ENCODE measurements around the gene SIX4.
A peak's percentile ranks its signal among the peaks of the same experiment; 100 is the strongest.

SIX4 gene

DNA sequence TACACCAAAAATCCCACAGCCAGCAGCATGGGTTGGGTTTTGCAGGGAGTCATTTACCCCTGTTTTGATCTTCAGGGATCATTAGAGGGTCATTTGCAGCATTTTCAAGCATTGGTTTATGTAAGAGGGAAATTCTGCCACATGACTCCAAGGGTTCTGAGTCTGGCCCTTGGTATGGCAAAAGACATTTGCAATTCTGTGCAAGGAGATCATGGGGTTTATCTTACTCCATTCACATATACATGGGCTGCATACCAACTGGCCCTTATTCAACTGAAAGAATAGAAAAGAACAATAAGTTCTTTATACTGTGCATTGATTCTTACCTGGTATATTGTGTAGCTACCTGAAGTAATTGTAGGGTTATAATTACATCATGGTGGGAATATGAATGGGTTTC, 13.7 kb downstream of the SIX4 start:
- no peak overlapping the region for H3K4me2 ChIP-seq (ENCODE audit: insufficient read depth, low read length, poor library complexity, severe bottlenecking)
- H3K4me3 ChIP-seq (ENCODE audit: low read length in 2 of 2) = no peak overlapping the region
- H3K4ac ChIP-seq (ENCODE audit: low read length) = no peak overlapping the region
- DNase-seq (ENCODE audit: low spot score) = no peak
- H3K23ac ChIP-seq (ENCODE audit: low read depth, low read length, poor library complexity) = no peak overlapping the region
- peaks cover 0 to 2% of the 10 kb centered on the region in 2 donors for H3K4me1 ChIP-seq (ENCODE audit: control insufficient read depth in 2 of 2, insufficient read depth in 1 of 2, low read depth in 1 of 2, low read length in 2 of 2)
- no peak overlapping the region for H4K91ac ChIP-seq (ENCODE audit: low read depth, low read length, poor library complexity)
- H2AFZ ChIP-seq (ENCODE audit: low read length) = no peak overlapping the region
- H2BK5ac ChIP-seq (ENCODE audit: low read length) = no peak overlapping the region
- no peak overlapping the region for H3K14ac ChIP-seq (ENCODE audit: low read length)
- H3K9ac ChIP-seq (ENCODE audit: low read depth, low read length, poor library complexity) = no peak overlapping the region
- H2BK12ac ChIP-seq (ENCODE audit: low read length) = no peak overlapping the region
- no peaks in the 10 kb centered on the region for H3K27me3 ChIP-seq (ENCODE audit: control insufficient read depth in 3 of 3, insufficient read depth in 3 of 3, low read depth in 1 of 3, low read length in 3 of 3)
- H3K18ac ChIP-seq (ENCODE audit: low read length) = no peak overlapping the region
- H2AK5ac ChIP-seq (ENCODE audit: low read depth, low read length) = no peak overlapping the region
- H4K8ac ChIP-seq (ENCODE audit: low read depth, low read length) = no peak overlapping the region
- H3K36me3 ChIP-seq (replicated peaks in 1 of 2; ENCODE audit: control insufficient read depth in 2 of 2, insufficient read depth in 2 of 2, low read length in 2 of 2) = peaks cover 6 to 30% of the 10 kb centered on the region in 2 donors
- no peak overlapping the region for H2BK15ac ChIP-seq (ENCODE audit: low read length)
- H3K27ac ChIP-seq (replicated peaks; ENCODE audit: low read length) = peak overlapping the region; percentile 3
- no peaks in the 10 kb centered on the region for H3K9me3 ChIP-seq (replicated peaks in 1 of 2; ENCODE audit: control insufficient read depth in 2 of 2, insufficient read depth in 1 of 2, low read depth in 1 of 2, low read length in 2 of 2)
- no peaks in the 10 kb centered on the region for H3K79me1 ChIP-seq (ENCODE audit: low read depth, low read length)
- H2BK120ac ChIP-seq (ENCODE audit: low read depth, low read length) = no peak overlapping the region

- H3K14ac ChIP-seq (ENCODE audit: low read length) = no peak overlapping the region
- no peak overlapping the region for H3K9ac ChIP-seq (ENCODE audit: low read depth, low read length, poor library complexity)
- no peak overlapping the region for H2BK12ac ChIP-seq (ENCODE audit: low read length)
- no peak overlapping the region for H3K4ac ChIP-seq (ENCODE audit: low read length)
- no peak overlapping the region for H3K23ac ChIP-seq (ENCODE audit: low read depth, low read length, poor library complexity)
- DNase-seq (ENCODE audit: low spot score) = no peak
- H2BK5ac ChIP-seq (ENCODE audit: low read length) = no peak overlapping the region
- no peak overlapping the region for H3K27ac ChIP-seq (replicated peaks; ENCODE audit: low read length)
- no peak overlapping the region for H3K4me2 ChIP-seq (ENCODE audit: insufficient read depth, low read length, poor library complexity, severe bottlenecking)
- H2AFZ ChIP-seq (ENCODE audit: low read length) = no peak overlapping the region
- no peak overlapping the region for H3K18ac ChIP-seq (ENCODE audit: low read length)
- no peaks in the 10 kb centered on the region for H3K27me3 ChIP-seq (ENCODE audit: control insufficient read depth in 3 of 3, insufficient read depth in 3 of 3, low read depth in 1 of 3, low read length in 3 of 3)
- H4K91ac ChIP-seq (ENCODE audit: low read depth, low read length, poor library complexity) = no peak overlapping the region
- H3K36me3 ChIP-seq (replicated peaks in 1 of 2; ENCODE audit: control insufficient read depth in 2 of 2, insufficient read depth in 2 of 2, low read length in 2 of 2) = peaks cover 0 to 10% of the 10 kb centered on the region in 2 donors
- no peak overlapping the region for H2BK120ac ChIP-seq (ENCODE audit: low read depth, low read length)
- no peak overlapping the region for H4K8ac ChIP-seq (ENCODE audit: low read depth, low read length)
- H3K79me1 ChIP-seq (ENCODE audit: low read depth, low read length) = no peaks in the 10 kb centered on the region
- H3K9me3 ChIP-seq (replicated peaks in 1 of 2; ENCODE audit: control insufficient read depth in 2 of 2, insufficient read depth in 1 of 2, low read depth in 1 of 2, low read length in 2 of 2) = no peaks in the 10 kb centered on the region
- no peak overlapping the region for H2BK15ac ChIP-seq (ENCODE audit: low read length)
- H3K4me1 ChIP-seq (ENCODE audit: control insufficient read depth in 2 of 2, insufficient read depth in 1 of 2, low read depth in 1 of 2, low read length in 2 of 2) = peaks cover 0 to 2% of the 10 kb centered on the region in 2 donors
- WGBS, 2 donors (ENCODE audit: extremely low coverage in 2 of 2, insufficient read length in 2 of 2, insufficient replicate concordance in 1 of 2) = no CpG with 5 or more reads among the region's 3 CpGs
- H3K4me3 ChIP-seq (ENCODE audit: low read length in 2 of 2) = no peak overlapping the region
- H2AK5ac ChIP-seq (ENCODE audit: low read depth, low read length) = no peak overlapping the region
These were observed 16.3 kb downstream of the SIX4 start for GRCh38 chr14:60707858-60708257.

DNA sequence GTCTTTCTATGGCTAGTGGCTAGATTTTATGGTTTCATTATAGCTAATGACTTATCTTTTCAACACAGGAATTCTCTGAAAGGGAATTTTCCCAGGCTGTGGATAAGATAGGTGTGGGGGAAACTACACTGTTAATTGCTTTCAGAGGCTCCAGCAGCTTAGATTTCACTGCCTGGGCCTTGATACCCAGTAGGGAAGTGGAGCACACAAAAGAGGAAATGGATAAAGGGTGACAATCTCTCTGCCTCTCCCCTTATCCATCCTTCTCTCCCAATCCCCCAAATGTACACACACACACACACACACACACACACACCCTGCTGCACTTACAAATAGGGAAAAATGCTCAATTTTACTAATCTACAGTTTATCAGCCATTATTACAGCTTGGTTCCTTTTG, 19.1 kb downstream of the SIX4 start:
- Histone ChIP-seq H3K23ac (ENCODE audit: low read depth, low read length, poor library complexity) (no peak overlapping the region), H3K4ac (ENCODE audit: low read length) (no peak overlapping the region), H3K4me1 (ENCODE audit: control insufficient read depth in 2 of 2, insufficient read depth in 1 of 2, low read depth in 1 of 2, low read length in 2 of 2) (no peaks in the 10 kb centered on the region), H3K4me3 (ENCODE audit: low read length in 2 of 2) (no peak overlapping the region), H3K18ac (ENCODE audit: low read length) (no peak overlapping the region), H2AK5ac (ENCODE audit: low read depth, low read length) (no peak overlapping the region), H2BK5ac (ENCODE audit: low read length) (no peak overlapping the region), H3K79me1 (ENCODE audit: low read depth, low read length) (no peaks in the 10 kb centered on the region), H2BK15ac (ENCODE audit: low read length) (no peak overlapping the region), H3K36me3 (replicated peaks in 1 of 2; ENCODE audit: control insufficient read depth in 2 of 2, insufficient read depth in 2 of 2, low read length in 2 of 2) (no peaks in the 10 kb centered on the region), H3K9me3 (replicated peaks in 1 of 2; ENCODE audit: control insufficient read depth in 2 of 2, insufficient read depth in 1 of 2, low read depth in 1 of 2, low read length in 2 of 2) (no peaks in the 10 kb centered on the region), H2BK12ac (ENCODE audit: low read length) (no peak overlapping the region), H3K9ac (ENCODE audit: low read depth, low read length, poor library complexity) (no peak overlapping the region), H3K4me2 (ENCODE audit: insufficient read depth, low read length, poor library complexity, severe bottlenecking) (no peak overlapping the region), H2BK120ac (ENCODE audit: low read depth, low read length) (no peak overlapping the region), H4K8ac (ENCODE audit: low read depth, low read length) (no peak overlapping the region), H4K91ac (ENCODE audit: low read depth, low read length, poor library complexity) (no peak overlapping the region), H3K14ac (ENCODE audit: low read length) (no peak overlapping the region), H3K27me3 (ENCODE audit: control insufficient read depth in 3 of 3, insufficient read depth in 3 of 3, low read depth in 1 of 3, low read length in 3 of 3) (no peaks in the 10 kb centered on the region), H2AFZ (ENCODE audit: low read length) (no peak overlapping the region), H3K27ac (replicated peaks; ENCODE audit: low read length) (no peak overlapping the region)
- no peak for DNase-seq (ENCODE audit: low spot score)

GRCh38 chr14:60700598-60700997, 23.6 kb downstream of the SIX4 start:
- Histone ChIP-seq H4K8ac (ENCODE audit: low read depth, low read length) (no peak overlapping the region), H2BK15ac (ENCODE audit: low read length) (no peak overlapping the region), H4K91ac (ENCODE audit: low read depth, low read length, poor library complexity) (no peak overlapping the region)

More at GRCh38 chr14:60700598-60700997, 23.6 kb downstream of the SIX4 start:
- Histone ChIP-seq H2AK5ac (ENCODE audit: low read depth, low read length) (no peak overlapping the region), H2BK5ac (ENCODE audit: low read length) (no peak overlapping the region), H3K9ac (ENCODE audit: low read depth, low read length, poor library complexity) (no peak overlapping the region), H2BK12ac (ENCODE audit: low read length) (no peak overlapping the region), H3K27ac (replicated peaks; ENCODE audit: low read length) (no peak overlapping the region), H3K18ac (ENCODE audit: low read length) (no peak overlapping the region), H3K36me3 (replicated peaks in 1 of 2; ENCODE audit: control insufficient read depth in 2 of 2, insufficient read depth in 2 of 2, low read length in 2 of 2) (no peaks in the 10 kb centered on the region), H3K4ac (ENCODE audit: low read length) (no peak overlapping the region), H3K14ac (ENCODE audit: low read length) (no peak overlapping the region), H3K4me3 (ENCODE audit: low read length in 2 of 2) (no peak overlapping the region), H3K27me3 (ENCODE audit: control insufficient read depth in 3 of 3, insufficient read depth in 3 of 3, low read depth in 1 of 3, low read length in 3 of 3) (no peaks in the 10 kb centered on the region), H3K79me1 (ENCODE audit: low read depth, low read length) (no peaks in the 10 kb centered on the region), H3K4me2 (ENCODE audit: insufficient read depth, low read length, poor library complexity, severe bottlenecking) (no peak overlapping the region), H3K23ac (ENCODE audit: low read depth, low read length, poor library complexity) (no peak overlapping the region), H3K4me1 (ENCODE audit: control insufficient read depth in 2 of 2, insufficient read depth in 1 of 2, low read depth in 1 of 2, low read length in 2 of 2) (no peaks in the 10 kb centered on the region), H2BK120ac (ENCODE audit: low read depth, low read length) (no peak overlapping the region), H3K9me3 (replicated peaks in 1 of 2; ENCODE audit: control insufficient read depth in 2 of 2, insufficient read depth in 1 of 2, low read depth in 1 of 2, low read length in 2 of 2) (no peaks in the 10 kb centered on the region), H2AFZ (ENCODE audit: low read length) (no peak overlapping the region)
- DNase-seq (ENCODE audit: low spot score) = no peak
- WGBS, 2 donors (ENCODE audit: extremely low coverage in 2 of 2, insufficient read length in 2 of 2, insufficient replicate concordance in 1 of 2) = no CpG with 5 or more reads among the region's 3 CpGs
